GM21723 (cell line): ENCODE measurements around the gene RFTN1.

ENCODE experiments used
- ATAC-seq: cut with Tn5 transposase; IDR thresholded peaks from one replicate; pipeline ENCODE4 v1.9.1; 2021; ENCODE audit warnings: mild to moderate bottlenecking, moderate library complexity; ENCODE audit not compliant: unreplicated experiment

RFTN1 gene

DNA sequence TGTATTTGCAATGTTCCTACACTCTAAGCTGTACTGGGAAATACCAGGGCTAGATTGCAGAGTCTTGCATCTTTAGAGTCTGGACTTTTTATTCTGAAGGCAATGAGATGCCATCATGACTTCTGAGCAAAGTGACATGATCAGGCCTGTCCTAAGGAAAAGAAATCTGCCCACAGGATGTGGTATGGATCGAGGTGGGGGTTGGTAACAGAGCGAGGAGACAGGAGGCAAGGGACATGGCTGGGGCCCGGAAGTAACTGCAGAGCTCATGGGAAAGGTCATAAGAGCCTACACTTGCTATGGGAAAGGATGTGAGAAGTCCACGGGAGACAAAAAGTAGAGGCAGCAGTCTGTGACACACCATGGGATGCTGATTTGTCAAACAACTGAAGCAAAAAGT is 126.9 kb downstream of the RFTN1 start:
- no peak for ATAC-seq

DNA sequence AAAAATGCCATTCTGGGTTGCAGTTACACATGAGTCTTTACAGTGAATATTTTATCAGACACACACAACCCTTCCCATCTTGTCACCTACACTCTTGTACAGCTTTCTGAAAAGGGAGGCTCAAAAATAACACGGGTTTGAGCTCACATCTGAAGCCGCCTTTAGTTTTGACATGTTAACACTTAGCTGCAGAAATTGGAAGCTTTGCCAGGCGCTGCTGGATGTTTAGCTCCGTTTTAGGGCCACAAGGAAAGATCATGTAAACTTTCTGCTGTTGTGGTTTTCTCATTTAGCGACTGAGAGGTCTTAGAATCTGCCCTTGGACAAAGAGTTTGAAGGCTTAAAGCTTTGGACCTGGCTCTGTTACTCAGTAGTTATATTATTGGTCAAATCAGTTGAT is 128.3 kb downstream of the RFTN1 start:
- ATAC-seq: no peak

- no peak for ATAC-seq
Measured at GRCh38 chr3:16383864-16384263, 129.6 kb downstream of the RFTN1 start.

GRCh38 chr3:16382845-16383244 is 130.7 kb downstream of the RFTN1 start:
- ATAC-seq: peak; percentile 66

GRCh38 chr3:16381426-16381825 is 132.1 kb downstream of the RFTN1 start:
- ATAC-seq: no peak

DNA sequence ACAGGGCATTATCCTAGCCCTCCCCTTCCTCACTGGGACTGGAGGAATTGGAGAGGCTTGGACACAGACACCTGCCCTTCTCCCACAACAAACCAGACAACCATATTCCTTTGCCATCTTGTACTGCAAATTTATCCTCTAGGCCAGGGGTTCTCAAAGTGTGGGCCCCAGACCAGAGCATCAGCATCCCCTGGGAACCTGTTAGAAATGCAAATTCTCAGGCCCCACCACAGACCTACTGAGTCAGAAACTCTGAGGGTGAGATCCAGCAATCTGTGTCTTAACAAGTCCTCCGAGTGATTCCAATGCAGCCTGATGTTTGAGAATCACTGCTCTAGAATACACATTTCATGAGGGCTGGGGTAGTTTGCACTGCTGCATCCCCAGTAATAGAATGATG is 133.1 kb downstream of the RFTN1 start:
- ATAC-seq: no peak

GRCh38 chr3:16379838-16380237 is 133.7 kb downstream of the RFTN1 start:
- ATAC-seq: peak; percentile 29

- peak; percentile 37 for ATAC-seq
Measured at GRCh38 chr3:16378920-16379319, 134.6 kb downstream of the RFTN1 start.

GRCh38 chr3:16378415-16378814 is 135.1 kb downstream of the RFTN1 start:
- ATAC-seq: no peak

DNA sequence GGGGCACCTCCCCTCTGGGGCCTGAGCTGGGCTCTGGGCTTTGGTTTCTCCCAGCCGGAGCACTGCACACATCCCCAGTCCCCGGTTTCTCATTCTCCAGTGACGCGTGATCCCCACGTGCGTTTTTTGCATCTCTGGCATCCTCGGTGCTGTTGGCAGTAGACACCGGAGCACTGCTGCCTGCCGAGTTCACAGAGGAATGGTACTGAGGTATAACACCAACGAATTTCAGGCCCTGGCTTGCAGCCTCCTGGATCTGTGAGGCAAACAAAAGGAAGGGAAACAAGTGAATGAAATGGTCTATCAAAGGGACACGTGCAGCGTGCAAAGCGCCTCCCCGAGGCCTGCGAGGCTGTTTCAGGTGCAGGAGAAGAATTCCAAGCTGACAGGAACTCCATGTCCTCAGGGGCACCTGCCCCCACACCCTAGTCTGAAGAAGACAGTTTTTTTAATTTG is 135.6 kb downstream of the RFTN1 start:
- ATAC-seq: no peak

DNA sequence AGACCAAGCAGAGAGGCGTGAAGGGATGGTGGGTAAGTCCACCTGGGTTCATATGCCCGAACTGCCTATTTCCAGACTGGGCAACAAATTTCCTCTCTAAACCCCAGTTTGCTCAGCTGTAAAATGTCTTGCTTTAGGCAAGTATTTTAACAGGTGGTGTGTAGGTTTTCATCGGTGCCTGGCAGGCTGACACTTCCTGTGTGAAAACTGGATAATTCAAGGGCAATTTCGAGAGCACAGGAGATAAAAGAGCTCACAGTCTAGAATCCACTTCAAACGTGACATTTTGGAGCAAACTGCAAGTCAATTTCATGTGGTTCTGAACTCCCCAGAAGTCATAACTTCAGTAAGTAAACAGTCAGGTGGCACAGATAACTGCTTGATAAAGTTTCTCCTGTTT is 136.3 kb downstream of the RFTN1 start:
- no peak for ATAC-seq

DNA sequence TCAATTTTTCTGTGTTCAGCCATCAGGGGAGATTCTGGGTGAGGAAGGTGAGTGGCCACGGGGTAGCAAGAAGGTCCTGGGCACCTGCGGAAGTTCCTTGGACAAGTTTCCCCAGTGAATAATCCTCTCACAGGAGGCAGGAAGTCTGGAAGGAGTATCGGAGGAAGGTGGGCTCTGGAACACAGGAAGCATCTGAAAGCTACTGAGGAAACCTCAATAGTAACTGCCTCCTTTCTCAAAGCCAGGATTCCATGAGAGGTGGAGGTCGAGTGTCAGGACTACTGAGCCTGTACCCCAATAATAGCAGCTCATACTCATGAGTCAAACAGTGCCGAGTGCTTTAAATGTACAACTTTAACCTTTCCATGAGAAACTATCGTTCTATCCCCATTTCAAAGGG is 137.6 kb downstream of the RFTN1 start:
- ATAC-seq: no peak

DNA sequence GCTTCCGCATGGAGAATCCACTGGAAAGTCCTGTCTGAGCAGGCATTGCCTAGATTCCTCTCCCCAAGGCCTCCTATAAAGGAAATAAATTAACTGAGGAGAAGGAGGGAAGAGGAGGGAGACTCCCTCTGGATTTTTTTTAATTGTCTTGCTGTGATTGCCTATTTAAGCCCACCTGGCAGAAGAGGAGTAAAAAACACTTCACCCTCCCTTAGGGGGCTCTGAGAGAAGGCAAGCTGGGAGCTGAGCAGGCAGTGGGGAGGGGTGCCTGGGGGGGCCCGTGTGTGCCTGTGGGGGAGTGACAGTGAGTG is 138.6 kb downstream of the RFTN1 start:
- no peak for ATAC-seq

GRCh38 chr3:16374047-16374934 is 139.2 kb downstream of the RFTN1 start:
- ATAC-seq: peak; percentile 31

GRCh38 chr3:16373341-16373946 is 140.1 kb downstream of the RFTN1 start:
- no peak for ATAC-seq

DNA sequence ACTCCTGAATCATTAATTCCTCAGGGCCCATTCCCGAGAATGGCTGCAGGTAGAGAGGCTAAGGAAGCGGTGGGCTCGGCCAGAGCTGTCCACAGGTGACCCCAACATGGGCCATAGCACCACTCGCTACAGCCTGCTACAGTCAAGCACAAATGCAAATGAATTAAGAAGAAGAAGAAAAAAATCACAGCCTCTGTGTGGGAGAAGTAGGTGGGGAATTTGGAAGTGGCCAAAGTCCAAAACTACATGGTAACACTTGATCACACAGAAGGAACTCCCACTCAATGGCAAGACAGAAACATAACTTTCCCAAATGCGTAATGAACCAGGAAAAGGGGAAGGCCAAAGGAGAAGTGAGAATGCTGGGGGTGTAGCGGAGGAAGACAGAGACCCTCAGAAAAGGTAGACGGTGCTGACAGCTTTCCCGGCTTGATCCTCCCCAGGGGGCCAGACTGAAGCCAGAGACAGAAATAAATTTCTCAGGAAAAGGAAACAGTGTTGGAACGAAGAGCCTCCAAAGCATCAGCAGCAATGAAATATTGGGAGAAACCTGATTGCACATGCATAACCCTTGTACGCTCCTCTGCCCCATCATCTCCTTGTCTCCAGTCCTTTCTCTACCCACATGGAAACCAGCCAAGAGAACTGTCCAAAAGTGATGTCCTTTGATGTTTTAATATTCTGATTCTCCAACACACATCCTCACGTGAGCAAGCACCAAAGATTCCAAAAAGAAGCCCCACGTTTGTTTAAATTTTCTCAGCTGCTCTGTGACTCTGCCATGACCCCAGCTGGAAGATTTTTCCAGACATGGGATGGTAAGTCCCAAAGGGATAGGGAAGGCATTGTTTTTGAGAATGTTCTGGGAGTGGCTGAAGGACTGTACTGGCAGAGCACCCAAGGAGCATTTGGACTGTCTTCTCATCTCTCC is 140.9 kb downstream of the RFTN1 start:
- ATAC-seq: peak; percentile 25

GRCh38 chr3:16370872-16371740 is 142.4 kb downstream of the RFTN1 start:
- peak; percentile 29 for ATAC-seq

DNA sequence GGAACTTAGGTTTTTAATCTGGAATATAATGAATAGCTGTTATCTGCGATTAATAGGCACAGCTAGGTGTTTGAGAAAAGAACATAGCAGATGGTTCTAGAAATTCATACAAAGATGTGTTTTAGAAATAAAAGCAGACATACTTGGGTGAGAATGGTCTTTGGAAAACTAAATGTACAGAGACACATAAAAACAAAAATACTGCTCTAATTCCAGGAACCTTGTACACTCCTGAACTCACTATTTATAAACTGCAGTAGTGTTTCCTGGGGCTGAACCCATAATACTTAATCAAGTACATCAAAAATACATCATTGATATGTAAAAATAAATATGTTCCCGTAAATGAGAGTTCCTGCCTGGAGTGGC is 143.0 kb downstream of the RFTN1 start:
- no peak for ATAC-seq

- no peak for ATAC-seq
Measured at GRCh38 chr3:16369885-16370284, 143.6 kb downstream of the RFTN1 start.

- no peak for ATAC-seq
Measured at GRCh38 chr3:16369276-16369675, 144.2 kb downstream of the RFTN1 start.

DNA sequence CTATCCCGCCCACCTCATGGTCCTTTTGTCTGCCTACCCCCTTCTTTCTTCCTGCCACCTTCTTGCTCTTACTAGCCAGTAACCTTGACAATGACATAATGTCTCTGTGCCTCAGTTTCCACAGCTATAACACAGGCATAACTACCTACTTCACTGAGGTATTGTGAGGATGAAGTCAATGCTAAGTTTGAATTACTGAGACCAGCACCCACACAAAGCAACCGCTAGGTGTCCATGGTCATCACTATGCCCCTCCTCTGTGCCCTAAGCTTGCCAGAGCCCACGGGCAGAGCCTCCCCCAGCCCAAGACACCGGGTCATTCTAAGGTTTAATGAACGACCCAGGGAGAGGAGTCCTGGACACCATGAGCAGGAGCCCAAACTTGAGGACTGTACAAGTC is 146.9 kb downstream of the RFTN1 start:
- ATAC-seq: no peak
